NCI-H345 (cell line): ENCODE results near the gene BUD23.
A peak's percentile ranks its signal among the peaks of the same experiment; 100 is the strongest.
"Not testable (repeated sequence)": the region's sequence is repeated elsewhere in the genome, so short reads cannot be mapped to it uniquely, and the experiment has no call there.

ENCODE experiments used
- DNase-seq: peaks from one replicate; lab custom pipeline; 2025; lab: John Stamatoyannopoulos, UW

Gene BUD23

GRCh38 chr7:73683056-73683787, at the start of gene BUD23, which contains the start of gene DNAJC30:
Gene BUD23, plus strand, starts transcription at chr7:73683597. Its CDS starts 29 bp downstream, at chr7:73683626.
Gene DNAJC30, minus strand, starts transcription at chr7:73683453. Its CDS starts 30 bp downstream, at chr7:73683423.
- DNase-seq: peak; percentile 95

- DNase-seq: no peak
Observed at GRCh38 chr7:73633844-73634243, 49.6 kb upstream of the BUD23 start.

- DNase-seq: no peak
Observed at GRCh38 chr7:73635428-73636200, 47.8 kb upstream of the BUD23 start.

GRCh38 chr7:73638911-73639310, 44.5 kb upstream of the BUD23 start:
- no peak for DNase-seq

- no peak for DNase-seq
Observed at GRCh38 chr7:73642834-73643233, 40.6 kb upstream of the BUD23 start.

GRCh38 chr7:73644688-73645286, 38.6 kb upstream of the BUD23 start:
- no peak for DNase-seq

- no peak for DNase-seq
Observed at GRCh38 chr7:73645643-73646174, 37.7 kb upstream of the BUD23 start.

GRCh38 chr7:73646785-73647724, 36.3 kb upstream of the BUD23 start:
- no peak for DNase-seq

- DNase-seq: peak; percentile 37
Observed at GRCh38 chr7:73647725-73648592, 35.4 kb upstream of the BUD23 start.

GRCh38 chr7:73648593-73649332, 34.6 kb upstream of the BUD23 start:
- no peak for DNase-seq

GRCh38 chr7:73649576-73649975, 33.8 kb upstream of the BUD23 start:
- no peak for DNase-seq

GRCh38 chr7:73650524-73650923, 32.9 kb upstream of the BUD23 start:
- no peak for DNase-seq

GRCh38 chr7:73652541-73652949, 30.9 kb upstream of the BUD23 start:
- no peak for DNase-seq

- not testable (repeated sequence) for DNase-seq
Observed at GRCh38 chr7:73655309-73655708, 28.1 kb upstream of the BUD23 start.

- no peak for DNase-seq
Observed at GRCh38 chr7:73659983-73660382, 23.4 kb upstream of the BUD23 start.

- not testable (repeated sequence) for DNase-seq
Observed at GRCh38 chr7:73660594-73660993, 22.8 kb upstream of the BUD23 start.

- DNase-seq: no peak
Observed at GRCh38 chr7:73663033-73663432, 20.4 kb upstream of the BUD23 start.

- peak; percentile 92 for DNase-seq
Observed at GRCh38 chr7:73667344-73668102, 15.9 kb upstream of the BUD23 start, which contains the start of gene VPS37D. Gene VPS37D, plus strand, starts transcription at chr7:73667831. Its CDS starts 128 bp downstream, at chr7:73667959.
